Left colon (tissue), 2 donors: ENCODE data around the gene NFIA. TPM values are rescaled to one million over a fixed set of nuclear protein-coding genes. Genes with fewer than 3 reads are reported as not detected.

Source experiments
- ATAC-seq: fragments of 200-7000 bp; cut with Tn5 transposase; one replicate; pipeline ENCODE4 v1.9.1; 2020; ENCODE audit warnings: mild to moderate bottlenecking, moderate library complexity
- DNase-seq, 2 donors: peaks; one replicate each; pipeline ENCODE4 v3.0.0-alpha.2; 2020
- intact Hi-C, 2 donors: fragments of 100-400 bp; cut with DNase I in 1 of 2; cut with micrococcal nuclease in 1 of 2; formaldehyde crosslinking; loops; one replicate each; pipeline versions ENCODE4 v1.11.2 to v1.14.0; 2022; cut with DNase I, micrococcal nuclease
- total RNA-seq, 2 donors: library from RNA; stranded (reverse); fragmentation: NEBNext Ultra II Directional; extraction: Animal tissue kit (Norgen Biotek cat#: 25700); gene quantifications; one replicate each; pipeline ENCODE4 v1.2.1, GENCODE V29; 2021
- donor health status: DM: no; HTN: no; CAD: no.
- donor health status: DM: yes; HTN: yes; CAD: no.

Gene NFIA
- total RNA-seq, 2 donors from 2014 or later = 51.1 to 51.4 TPM

DNA sequence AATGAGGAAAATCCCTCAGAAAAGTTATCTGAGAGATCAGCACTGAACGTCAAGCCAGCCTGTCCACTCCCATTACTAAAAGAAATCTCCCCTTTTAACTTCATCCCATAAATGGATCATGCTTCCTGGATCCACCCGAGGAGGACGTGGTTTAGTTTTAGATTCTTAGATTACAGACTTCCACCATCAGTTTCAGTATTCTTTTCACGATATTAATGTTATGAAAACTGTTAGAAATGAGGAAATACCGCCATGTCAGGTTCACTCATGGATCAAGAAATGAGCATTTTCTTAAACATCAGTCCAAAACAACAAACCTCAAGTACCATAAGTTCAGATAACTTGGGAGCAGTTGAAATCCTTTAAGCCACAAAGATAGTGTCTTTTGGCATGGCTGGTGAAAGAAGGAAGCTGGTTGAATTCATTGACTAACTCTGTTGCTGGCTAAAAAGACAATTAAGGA is 49.8 kb downstream of the NFIA start:
- ATAC-seq (peak; percentile 57), DNase-seq (no peak)
- intact Hi-C loops = no loop called here

DNA sequence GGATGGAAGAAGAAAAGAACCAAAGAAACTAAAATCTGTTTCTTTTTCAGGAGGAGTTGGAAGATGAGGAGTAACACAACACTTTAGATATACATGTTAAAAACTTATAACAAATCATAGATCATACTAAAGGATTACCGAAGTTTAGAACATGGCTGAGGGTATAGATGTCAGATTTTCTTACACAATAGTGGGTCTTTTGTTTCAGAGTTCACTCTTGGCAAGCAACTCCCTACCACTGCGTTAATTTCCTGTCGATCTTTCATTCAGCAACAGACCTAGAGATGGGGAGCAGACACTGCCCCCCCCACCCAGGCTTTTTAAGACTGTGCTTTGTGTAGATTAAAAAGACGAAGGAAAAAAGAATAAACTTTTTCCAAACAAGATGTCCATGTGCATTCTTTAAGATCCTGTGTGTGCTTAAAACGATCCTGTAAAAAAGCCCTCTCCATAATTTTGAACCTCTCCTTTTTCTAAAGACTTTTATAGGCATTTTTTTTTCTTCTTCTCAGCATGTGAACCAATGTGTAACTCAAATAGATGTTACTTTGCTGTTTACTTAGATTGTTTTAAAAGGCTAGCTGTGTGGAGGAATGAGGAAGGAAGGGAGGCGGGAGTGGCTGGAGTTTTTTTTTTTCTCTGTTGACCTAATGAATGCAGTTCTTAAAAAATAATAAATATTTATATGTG is 50.4 kb downstream of the NFIA start:
- DNase-seq (peak in 1 of 2 donors; percentile 31), ATAC-seq (peak; percentile 92)
- intact Hi-C loops = no loop called here

DNA sequence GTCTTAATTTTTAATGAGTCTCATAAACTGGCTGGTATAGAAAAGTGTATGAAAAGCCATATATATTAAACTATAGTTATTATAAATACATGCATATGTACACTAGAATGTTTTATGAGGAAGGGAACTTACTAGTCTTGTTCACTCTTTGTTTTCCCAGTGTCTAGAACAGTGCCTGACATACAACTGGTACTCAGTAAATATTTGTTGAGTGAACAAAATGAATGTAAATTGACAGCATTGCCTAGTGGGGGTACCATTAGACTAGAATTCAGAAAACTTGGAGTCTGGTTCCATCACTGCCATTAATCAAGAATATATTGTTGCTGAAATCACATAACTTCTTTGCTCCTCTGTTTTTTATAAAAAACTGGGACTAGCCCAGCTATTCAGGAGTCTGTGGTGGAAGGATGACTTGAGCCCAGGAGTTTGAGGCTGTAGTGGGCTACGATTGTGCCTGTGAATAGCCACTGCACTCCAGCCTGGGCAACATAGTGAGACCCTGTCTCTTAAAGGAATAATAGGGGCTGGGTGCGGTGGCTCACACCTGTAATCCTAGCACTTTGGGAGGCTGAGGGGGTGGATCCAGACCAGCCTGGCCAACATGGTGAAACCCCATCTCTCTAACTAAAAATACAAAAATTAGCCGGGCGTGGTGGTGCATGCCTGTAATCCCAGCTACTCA is 51.1 kb downstream of the NFIA start:
- no peak for DNase-seq
- ATAC-seq = peak; percentile 44
- intact Hi-C loops = no loop called here

DNA sequence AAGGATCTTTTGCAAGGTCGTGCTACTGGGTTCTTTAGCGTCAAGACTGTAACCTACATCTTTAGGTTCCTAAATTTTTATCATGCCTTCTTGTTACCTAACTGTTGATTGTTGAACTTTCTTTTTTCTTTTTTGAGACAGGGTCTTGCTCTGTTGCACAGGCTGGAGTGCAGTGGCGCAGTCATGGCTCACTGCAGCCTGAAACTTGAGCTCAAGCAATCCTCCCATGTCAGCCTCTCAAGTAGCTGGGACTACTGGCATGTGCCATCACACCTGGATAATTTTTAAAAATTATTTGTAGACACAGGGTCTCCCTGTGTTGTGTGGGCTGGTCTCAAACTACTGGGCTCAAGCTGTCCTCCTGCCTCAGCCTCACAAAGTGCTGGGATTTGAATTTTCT is 52.9 kb downstream of the NFIA start:
- intact Hi-C loops = no loop called here
- ATAC-seq (no peak), DNase-seq (no peak)

DNA sequence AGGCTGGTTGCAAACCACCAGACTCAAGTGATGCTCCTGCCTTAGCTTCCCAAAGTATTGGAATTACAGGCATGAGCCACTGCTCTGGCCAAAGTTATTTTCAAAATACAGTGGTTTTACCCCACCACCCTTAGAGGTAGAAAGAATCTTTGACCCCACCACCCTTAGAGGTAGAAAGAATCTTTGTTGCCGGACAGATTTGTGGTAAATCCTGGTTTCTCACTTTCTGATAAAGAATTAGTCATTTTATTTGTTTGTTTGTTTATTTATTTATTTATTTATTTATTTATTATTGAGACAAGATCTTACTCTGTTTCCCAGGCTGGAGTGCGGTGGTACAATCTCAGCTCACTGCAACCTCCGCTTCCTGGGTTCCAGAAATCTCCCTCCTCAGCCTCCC is 55.9 kb downstream of the NFIA start:
- ATAC-seq (no peak), DNase-seq (no peak)
- intact Hi-C loops = no loop called here

DNA sequence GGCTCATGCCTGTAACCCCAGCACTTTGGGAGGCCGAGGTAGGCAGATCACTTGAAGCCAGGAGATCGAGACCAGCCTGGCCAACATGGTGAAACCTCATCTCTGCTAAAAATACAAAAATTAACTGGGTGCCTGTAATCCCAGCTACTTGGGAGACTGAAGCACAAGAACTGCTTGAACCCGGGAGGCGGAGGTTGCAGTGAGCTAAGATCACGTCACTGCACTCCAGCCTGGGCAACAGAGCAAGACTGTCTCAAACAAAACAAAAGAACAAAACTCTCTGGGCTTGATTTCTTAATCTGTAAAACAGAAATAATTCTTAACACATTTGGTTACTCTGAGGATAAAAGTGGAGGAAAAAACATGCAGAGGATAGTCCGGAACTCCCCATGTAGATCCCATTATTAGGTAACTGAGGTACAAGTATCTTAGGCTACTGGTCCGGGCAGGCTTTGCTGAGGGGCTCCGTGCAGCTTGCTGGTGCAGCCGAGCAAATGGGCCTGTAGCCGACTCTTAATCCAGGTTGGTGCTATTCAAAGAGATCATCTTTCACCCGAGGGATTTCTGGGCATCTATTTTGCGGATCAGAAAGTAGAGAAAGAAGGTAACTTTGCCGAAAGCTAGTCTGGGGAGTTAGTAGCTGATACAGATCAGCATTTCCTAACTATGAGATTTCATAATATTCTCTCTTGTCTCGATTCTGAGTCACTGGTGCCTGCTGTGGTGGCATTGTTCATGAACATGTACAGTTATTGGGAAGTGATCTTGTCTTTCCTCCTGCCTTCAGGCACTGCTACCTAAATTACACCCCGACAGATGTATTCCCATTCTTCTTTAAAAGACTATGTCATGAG is 56.8 kb downstream of the NFIA start:
- intact Hi-C loops = no loop called here
- no peak for ATAC-seq
- DNase-seq = no peak

DNA sequence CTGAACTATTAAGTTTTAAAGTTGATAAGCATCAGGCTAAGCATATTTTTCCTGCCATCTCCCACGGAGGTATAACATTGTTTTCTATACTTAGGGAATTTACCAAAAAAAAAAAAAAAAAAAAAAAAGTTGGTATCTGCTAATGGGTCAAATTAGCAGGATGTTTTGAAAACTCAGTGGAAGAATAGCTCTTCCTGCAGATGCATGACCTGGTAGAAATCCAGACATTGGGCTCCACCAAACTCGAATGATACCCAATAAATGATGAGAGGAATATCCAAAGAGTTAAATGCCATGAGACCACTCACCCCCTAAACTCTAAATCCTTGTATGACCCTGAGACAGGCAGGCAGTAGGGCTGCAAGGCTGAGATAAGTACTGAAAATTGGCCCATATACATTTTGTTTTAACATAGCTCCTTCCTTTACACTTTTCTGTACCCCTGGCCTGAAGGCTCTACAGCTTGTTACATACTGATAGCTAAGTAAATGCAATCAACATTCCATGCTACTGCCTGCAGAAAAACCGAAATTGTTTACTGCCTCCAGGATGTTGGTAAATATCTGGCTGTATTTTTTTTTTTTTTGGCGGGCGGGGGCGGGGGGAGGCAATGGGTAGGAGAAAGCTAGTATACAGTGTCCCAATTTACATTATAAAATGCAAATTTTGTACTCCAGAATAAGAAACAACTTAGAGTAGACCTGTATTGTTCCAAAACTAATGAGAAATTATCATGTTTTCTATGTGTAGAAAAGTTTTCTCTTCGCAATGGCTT is 57.6 kb downstream of the NFIA start:
- no peak for DNase-seq
- ATAC-seq = no peak
- intact Hi-C loops = no loop called here

DNA sequence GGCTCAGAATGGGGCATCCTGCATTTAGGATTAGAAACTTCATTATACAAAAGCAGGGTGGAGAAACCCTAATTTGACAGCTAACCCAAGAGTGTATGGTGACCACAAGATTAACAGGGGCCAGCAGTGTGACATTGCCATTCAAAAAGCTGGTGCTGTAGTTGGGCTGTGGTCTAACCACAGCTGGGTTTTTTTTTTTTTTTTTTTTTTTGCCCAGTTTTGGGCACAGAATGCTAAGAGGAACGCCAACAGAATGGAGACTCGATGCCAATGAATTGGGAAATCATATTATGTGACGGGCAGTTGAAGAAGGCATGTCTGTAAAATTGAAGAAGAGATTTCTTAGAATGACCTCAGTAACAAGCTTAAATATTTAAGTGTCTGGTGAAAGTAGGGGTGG is 58.4 kb downstream of the NFIA start:
- no peak for DNase-seq
- intact Hi-C loops = no loop called here
- no peak for ATAC-seq

DNA sequence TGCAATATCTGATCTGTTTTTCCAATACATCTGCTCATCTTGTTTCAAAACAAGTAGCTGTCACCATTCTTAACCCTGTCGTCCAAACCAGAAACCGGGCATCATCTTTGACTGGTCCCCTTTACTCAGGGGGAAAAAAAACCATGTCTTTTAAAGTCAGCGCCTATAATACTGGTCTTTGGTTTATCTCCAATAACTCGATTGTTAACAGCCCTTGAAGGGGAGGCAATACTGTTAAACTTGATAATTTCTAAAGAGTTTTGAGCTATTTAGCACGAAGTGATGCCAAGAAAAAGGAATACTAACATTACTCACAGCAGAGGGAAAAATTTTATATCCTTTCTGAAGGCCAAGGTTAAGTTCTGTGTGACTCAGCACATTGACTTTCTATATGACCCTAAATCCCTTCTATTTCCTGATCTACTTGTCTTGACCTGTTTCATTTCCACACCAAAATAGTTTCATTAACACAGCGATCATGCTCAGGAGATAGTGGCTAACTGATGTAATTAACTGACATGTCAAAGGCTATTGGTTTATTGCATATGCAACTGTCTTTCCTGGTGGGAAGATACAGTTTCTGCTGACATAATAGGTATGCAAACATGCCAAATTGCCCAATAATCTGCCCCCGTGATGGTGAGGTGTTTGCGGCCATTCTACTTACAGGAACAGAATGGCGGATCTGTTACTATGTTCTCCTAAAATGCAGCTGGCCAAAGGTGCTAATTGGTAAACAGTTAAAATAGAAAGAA is 59.1 kb downstream of the NFIA start:
- DNase-seq = no peak
- intact Hi-C loops = no loop called here
- peak; percentile 81 for ATAC-seq

DNA sequence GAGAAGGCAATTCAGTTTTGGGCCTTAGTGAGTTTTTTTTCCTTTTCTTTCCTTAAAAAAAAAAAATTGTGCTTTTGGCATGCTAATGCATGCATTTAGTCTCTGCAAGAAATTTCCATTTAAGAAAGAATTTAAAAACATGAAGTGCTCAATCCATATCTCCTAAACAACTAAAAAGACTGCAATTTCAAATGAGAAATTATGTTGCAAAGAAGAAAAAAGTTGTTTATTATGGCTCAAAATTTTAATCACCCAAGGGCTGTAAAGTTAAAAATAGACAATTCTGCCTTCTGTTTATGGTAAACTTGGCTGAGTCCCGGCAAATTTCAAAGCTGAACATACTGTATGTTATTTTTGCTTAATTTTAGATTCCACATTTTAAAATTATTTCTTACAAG is 59.7 kb downstream of the NFIA start:
- intact Hi-C loops = no loop called here
- no peak for ATAC-seq

DNA sequence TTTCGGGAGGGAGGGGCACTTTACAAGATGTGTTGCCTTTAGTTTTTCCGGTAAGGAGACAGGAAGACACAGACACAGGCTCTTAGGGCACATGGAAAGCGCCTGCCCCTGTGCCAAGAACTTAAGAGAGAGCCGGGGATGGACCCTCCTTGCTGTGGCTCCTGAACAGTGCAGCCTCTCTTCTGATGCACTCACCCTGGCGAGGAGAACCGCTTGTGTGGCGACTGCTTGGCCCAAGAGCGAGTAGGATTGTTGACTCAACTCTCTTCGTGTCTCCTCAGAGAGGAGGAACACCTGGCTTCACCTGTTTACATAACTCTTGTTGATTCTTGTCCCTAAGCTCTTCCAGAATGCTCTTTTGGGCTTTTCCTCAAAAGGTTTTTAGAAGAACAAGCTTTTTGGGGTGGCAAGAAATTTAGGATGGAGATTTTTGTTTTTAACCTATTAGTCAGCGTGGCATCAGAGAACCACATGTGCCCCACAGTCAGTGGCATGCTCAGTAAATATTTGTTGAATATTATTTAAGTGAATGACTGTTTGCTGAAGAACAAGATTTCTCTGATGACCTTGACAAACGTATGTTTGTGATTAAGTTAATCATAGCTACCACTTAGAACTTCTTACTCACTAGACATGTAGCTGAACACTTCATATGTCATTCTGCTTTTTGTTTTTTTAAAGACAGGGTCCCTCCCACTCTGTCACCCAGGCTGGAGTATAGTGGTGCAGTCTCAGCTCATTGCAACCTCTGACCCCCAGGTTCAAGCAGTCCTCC is 60.6 kb downstream of the NFIA start:
- peak in 1 of 2 donors; percentile 21 for DNase-seq
- intact Hi-C loops = no loop called here
- peak; percentile 62 for ATAC-seq

More for the DNA sequence above, 59.7 kb downstream of the NFIA start:
- DNase-seq = no peak

DNA sequence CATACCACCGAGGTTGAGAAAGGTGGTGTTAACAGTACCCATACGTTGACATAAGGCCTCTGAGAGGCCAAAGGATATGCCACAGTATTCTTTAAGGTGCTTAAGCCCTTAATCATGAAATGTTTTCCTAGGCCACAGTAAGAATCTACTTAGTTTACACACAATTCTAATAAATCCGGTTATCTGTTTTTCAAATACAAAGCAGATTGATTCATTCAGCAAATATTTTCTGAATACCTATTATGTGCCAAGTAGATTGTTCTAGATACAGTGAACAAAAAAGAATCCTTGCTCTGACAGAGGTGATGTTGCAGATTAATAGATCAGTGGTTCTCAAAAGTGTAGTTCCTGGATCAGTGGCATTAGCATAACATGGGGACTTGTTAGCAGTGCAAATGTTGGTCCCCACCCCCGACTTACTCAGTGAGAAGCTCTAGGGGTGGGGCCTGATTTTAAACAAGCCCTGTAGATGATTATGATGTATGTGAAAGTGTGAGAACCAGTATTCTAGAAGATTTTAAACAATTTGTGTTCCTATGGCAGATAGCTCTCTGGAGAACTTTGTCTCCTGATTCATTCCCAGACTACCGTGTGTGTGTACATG is 61.6 kb downstream of the NFIA start:
- DNase-seq = no peak
- no peak for ATAC-seq
- intact Hi-C loops = no loop called here

DNA sequence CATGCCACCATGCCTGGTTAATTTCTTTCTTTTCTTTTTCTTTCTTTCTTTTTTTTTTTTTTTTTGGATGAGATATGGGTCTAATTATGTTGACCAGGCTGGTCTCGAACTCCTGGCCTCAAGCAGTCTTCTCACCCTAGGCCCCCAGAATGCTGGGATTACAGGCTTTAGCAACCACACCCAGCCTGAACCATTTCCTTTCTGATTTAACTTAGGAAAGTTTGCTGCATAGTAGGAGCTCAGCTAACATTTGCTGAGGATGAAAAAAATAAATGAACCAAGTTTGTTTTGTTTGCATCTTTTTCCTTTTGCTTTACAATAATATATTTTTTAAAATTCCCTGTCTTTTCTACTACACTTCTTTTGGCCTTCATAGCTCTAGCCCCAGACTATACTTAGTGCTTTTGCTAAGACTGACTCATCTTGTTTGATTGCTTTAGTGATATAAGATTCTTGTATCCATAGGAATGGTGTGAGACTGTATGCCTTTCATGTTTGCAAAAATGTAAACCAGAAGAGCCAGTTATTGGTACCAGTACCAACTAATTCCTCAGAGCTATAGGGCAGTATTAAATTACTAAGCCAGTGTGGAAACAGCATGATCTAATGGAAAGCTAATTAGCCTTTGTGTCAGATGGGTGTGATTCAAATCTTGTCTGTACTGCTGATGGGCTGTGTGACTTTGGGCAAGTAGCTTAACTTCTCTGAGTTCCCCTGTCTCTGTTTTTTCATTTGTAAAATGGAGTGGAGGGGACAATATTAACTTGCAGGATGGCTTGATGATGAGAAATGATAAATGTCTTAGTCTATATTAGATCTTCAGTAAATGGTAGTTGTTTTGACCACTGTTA is 66.9 kb downstream of the NFIA start:
- peak; percentile 35 for ATAC-seq
- intact Hi-C loops = no loop called here

DNA sequence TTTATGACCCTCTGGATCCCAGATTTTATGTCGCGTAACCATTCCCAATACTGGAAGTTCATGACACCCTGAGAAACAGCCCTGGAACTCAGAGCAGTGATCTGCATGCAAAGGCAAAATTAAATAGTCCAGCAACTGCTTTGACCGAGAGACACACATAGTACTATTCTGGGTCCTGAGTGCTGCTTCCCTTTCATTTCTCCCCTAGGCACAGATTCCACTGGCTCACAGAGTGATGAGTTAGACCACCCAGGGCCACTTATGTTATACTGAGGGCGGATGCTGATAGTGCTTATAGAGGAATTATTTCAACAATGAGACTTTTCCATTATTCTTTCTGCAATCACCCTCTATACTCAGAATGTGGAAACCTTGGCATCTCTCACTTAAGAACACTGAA is 69.2 kb downstream of the NFIA start:
- intact Hi-C loops = no loop called here
- ATAC-seq = no peak
- no peak for DNase-seq

More for the DNA sequence above, 66.9 kb downstream of the NFIA start:
- DNase-seq = no peak

DNA sequence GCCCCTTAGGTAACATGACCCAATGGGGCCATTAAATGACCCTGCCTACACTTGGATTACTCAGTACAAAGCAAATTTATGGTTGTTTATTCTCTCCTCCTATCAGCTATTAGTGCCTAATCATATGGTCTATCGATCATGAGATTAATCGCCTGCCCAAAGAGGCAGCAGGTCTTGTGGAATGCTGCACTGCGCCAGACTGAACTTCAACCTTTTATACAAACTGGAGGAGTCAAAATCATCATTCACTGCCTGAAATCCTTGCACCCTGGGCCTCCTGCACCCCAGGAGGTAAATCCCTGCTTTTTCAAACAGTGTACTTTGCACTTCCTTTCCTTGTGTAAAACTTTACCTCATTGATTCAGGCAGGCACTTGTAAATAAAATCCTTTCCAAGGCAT is 69.7 kb downstream of the NFIA start:
- intact Hi-C loops = no loop called here
- ATAC-seq (peak; percentile 49), DNase-seq (no peak)

DNA sequence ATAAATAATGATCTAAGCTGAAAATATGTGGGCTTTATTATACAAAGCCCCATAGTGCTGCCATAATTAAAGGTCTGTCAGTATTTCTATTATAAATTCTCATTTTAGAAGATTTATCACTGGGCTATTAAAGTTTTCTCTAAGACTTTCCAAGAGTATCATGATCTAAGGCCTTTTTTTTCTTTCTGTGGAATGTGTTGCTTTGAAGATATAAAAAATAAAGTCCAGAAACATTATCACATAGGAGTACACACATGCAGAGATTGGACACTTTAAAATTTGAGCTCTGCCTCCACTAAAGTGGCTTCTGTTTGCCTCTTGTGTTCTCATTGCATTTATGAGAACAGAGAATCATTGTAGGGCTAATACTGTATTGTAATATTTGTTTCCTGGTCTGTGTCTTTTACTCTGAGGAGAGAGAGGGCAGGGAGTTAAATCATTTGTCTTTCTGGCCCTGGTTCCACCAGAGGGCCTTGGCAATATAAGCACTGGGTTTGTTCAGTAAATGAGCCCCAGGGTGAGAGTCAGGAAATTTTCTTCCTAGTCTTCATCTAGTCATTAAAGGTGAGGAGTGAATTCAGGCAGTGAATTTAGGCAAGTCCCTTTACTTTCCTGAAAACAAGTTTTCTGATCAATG is 70.2 kb downstream of the NFIA start:
- peak; percentile 65 for ATAC-seq
- intact Hi-C loops = no loop called here
- DNase-seq = no peak
